Uterus (tissue), 4 donors: ENCODE measurements around the gene BRICD5. TPM values are rescaled to one million over a fixed set of nuclear protein-coding genes. Genes with fewer than 3 reads are reported as not detected.

Experiments used
- DNase-seq, 2 donors: peaks; one replicate each; pipeline ENCODE4 v3.0.0-alpha.2; 2019 to 2020
- H3K27ac ChIP-seq, 2 donors: fragments of 200-600 bp; sonication (generic); 1 replicate in 1 of 2; 2 replicates in 1 of 2; pipeline ENCODE4 v1.5.1; 2016 to 2018
- H3K27me3 ChIP-seq, 2 donors: fragments of 200-600 bp; sonication (generic); one replicate each; pipeline ENCODE4 v1.5.1; 2018 to 2019; ENCODE audit warnings: control low read depth in 1 of 2
- H3K36me3 ChIP-seq, 2 donors: fragments of 200-600 bp; sonication (generic); one replicate each; pipeline ENCODE4 v1.5.1; 2019; ENCODE audit warnings: control low read depth in 1 of 2
- H3K4me1 ChIP-seq, 2 donors: fragments of 200-600 bp; sonication (generic); one replicate each; pipeline ENCODE4 v1.5.1; 2018 to 2019; ENCODE audit warnings: control low read depth in 1 of 2
- H3K4me3 ChIP-seq, 2 donors: fragments of 200-600 bp; sonication (generic); 1 replicate in 1 of 2; 2 replicates in 1 of 2; pipeline ENCODE4 v1.5.1; 2018 to 2019; ENCODE audit warnings: mild to moderate bottlenecking in 1 of 2
- H3K9me3 ChIP-seq, 2 donors: fragments of 200-600 bp; sonication (generic); one replicate each; pipeline ENCODE4 v1.5.1; 2019; ENCODE audit warnings: control low read depth in 1 of 2
- POLR2A ChIP-seq, 2 donors: fragments of 450-650 bp; IDR thresholded peaks; one replicate each; pipeline ENCODE4 v1.6.1; 2016; ENCODE audit warnings: antibody characterized with exemption in 2 of 2, mild to moderate bottlenecking in 1 of 2, moderate library complexity in 1 of 2
- intact Hi-C: fragments of 100-400 bp; cut with DNase I; formaldehyde crosslinking; loops from one replicate; pipeline ENCODE4 v1.15.1; 2023; ENCODE audit warnings: low total_unique reads
- total RNA-seq, 4 donors: library from RNA; depleted of rRNA in 3 of 4; stranded (reverse); fragments of >200 nt in 3 of 4; gene quantifications; one replicate each; pipeline versions ENCODE4 v1.1.0 to v1.2.4, GENCODE V29; 2014 to 2023
- TF ChIP-seq, protein P1 (sequence below), 4 experiments: fragments of 200-600 bp in 2 of 4; fragments of 450-650 bp in 2 of 4; sonication (generic) in 2 of 4; IDR thresholded peaks; one replicate each; pipeline ENCODE4 v1.5.1; 2016 to 2019; ENCODE audit warnings: antibody characterized with exemption in 4 of 4, mild to moderate bottlenecking in 2 of 4, moderate library complexity in 1 of 4
- donor health status: DM: yes; HTN: yes; CAD: no.

BRICD5 gene
- total RNA-seq, 4 donors from 2014 or later, result 1.2 to 16.9 (median 1.7) TPM

DNA sequence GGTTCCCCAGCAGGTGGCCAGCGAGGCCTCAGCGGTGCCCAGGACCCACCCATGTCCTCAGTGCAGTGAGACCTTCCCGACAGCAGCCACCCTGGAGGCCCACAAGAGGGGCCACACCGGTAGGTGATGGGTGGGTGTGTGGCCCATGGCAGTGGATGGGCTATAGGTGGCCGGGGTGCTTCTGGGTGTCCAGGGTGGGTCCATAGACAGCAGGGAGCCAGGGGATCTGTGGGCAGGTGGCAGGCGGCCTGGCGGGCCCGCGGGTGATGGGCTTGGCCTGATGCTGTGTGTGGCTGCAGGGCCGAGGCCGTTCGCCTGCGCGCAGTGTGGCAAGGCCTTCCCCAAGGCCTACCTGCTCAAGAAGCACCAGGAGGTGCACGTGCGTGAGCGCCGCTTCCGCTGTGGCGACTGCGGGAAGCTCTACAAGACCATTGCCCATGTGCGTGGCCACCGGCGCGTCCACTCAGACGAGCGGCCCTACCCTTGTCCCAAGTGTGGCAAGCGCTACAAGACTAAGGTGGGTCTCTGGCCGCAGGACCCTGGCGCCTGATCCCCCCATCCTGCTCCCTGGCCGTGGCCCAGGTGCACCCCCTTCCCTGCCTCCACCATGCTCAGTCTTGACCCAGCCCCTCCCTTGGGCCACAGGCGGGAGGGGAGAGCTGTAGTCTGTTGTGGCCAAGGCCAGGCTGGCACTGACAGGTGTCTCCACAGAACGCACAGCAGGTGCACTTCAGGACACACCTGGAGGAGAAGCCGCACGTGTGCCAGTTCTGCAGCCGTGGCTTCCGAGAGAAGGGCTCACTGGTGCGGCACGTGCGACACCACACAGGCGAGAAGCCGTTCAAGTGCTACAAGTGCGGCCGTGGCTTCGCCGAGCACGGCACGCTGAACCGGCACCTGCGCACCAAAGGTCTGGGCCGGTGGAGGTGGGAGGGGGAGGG lies 23.5 kb upstream of the BRICD5 start:
- H3K27me3 ChIP-seq, result peaks cover 5 to 7% of the 10 kb centered on the region in 2 donors
- intact Hi-C loops, result no loop called here

DNA sequence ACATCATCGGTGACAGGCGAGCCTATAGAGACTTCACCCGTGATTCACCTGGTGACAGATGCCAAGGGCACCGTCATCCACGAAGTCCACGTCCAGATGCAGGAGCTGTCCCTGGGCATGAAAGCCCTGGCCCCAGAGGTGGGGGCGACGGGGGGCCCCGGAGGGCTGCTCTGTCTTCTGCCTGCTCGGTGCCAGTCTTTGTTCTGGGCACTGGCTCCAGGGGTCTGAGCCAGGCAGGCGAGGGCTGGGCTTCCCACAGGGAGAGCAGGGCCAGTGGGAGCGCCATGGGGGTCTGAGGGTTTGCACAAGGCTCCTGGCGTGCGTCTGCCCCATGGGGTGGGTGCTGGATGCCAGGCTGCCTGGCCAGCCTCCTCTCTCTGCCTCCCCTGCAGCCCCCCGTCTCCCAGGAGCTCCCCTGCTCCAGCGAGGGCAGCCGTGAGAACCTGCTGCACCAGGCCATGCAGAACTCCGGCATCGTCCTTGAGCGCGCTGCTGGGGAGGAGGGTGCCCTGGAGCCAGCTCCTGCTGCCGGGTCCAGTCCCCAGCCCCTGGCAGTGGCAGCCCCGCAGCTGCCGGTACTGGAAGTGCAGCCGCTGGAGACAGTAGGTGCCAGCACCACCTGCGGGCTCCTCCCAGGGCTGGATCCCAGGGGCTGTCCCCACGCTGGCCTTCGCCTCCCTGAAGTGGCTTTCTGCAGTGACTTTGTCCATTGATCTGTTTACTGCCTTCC lies 22.5 kb upstream of the BRICD5 start:
- Histone ChIP-seq H3K4me3 (no peak overlapping the region), H3K4me1 (peaks cover 0 to 12% of the 10 kb centered on the region in 2 donors), H3K36me3 (no peaks in the 10 kb centered on the region), H3K27ac (no peak overlapping the region), H3K9me3 (no peaks in the 10 kb centered on the region), H3K27me3 (peaks cover 5 to 7% of the 10 kb centered on the region in 2 donors)
- no peak for DNase-seq
- no peak for TF ChIP-seq POLR2A (IDR thresholded peaks at IDR 0.05)
- TF ChIP-seq, protein P1, sequence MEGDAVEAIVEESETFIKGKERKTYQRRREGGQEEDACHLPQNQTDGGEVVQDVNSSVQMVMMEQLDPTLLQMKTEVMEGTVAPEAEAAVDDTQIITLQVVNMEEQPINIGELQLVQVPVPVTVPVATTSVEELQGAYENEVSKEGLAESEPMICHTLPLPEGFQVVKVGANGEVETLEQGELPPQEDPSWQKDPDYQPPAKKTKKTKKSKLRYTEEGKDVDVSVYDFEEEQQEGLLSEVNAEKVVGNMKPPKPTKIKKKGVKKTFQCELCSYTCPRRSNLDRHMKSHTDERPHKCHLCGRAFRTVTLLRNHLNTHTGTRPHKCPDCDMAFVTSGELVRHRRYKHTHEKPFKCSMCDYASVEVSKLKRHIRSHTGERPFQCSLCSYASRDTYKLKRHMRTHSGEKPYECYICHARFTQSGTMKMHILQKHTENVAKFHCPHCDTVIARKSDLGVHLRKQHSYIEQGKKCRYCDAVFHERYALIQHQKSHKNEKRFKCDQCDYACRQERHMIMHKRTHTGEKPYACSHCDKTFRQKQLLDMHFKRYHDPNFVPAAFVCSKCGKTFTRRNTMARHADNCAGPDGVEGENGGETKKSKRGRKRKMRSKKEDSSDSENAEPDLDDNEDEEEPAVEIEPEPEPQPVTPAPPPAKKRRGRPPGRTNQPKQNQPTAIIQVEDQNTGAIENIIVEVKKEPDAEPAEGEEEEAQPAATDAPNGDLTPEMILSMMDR (IDR thresholded peaks at IDR 0.05), result no peak
- intact Hi-C loops, result no loop called here

More for the DNA sequence above, 23.5 kb upstream of the BRICD5 start:
- H3K36me3 ChIP-seq, result no peaks in the 10 kb centered on the region
- H3K27ac ChIP-seq, result no peak overlapping the region
- DNase-seq, result no peak
- H3K9me3 ChIP-seq, result no peaks in the 10 kb centered on the region
- peaks cover 0 to 12% of the 10 kb centered on the region in 2 donors for H3K4me1 ChIP-seq
- no peak overlapping the region for H3K4me3 ChIP-seq
- TF ChIP-seq POLR2A (IDR thresholded peaks at IDR 0.05), result no peak
- TF ChIP-seq, protein P1 (IDR thresholded peaks at IDR 0.05), result no peak

DNA sequence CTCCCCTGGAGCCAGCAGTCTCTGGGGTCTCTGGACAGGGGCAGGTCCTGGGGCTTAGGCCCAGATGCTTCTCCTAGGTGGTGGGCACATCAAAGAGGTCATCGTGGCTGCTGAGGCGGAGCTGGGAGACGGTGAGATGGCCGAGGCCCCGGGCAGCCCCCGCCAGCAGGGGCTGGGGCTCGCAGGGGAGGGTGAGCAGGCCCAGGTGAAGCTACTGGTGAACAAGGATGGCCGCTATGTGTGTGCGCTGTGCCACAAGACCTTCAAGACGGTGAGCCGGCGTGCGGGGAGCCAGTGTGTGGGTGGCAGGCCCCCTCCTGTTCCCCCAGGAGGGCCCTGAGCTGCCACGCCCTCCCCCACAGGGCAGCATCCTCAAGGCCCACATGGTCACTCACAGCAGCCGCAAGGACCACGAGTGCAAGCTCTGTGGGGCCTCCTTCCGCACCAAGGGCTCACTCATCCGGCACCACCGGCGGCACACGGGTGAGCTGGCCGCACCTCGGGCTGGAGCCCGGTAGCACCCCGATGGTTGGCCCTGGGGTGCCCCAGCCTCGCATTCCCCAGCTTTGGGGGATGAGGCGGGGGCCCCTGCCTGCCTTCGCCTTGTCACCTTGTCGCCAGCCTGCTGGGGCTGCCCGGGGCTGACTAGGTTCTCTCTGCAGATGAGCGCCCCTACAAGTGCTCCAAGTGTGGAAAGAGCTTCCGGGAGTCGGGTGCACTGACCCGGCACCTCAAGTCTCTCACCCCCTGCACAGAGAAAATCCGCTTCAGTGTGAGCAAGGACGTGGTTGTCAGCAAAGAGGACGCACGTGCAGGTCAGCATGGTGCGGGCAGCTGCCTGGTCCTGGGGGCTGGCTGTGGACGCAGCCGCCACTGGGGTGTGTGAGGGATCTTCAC lies 21.7 kb upstream of the BRICD5 start:
- no peaks in the 10 kb centered on the region for H3K36me3 ChIP-seq

DNA sequence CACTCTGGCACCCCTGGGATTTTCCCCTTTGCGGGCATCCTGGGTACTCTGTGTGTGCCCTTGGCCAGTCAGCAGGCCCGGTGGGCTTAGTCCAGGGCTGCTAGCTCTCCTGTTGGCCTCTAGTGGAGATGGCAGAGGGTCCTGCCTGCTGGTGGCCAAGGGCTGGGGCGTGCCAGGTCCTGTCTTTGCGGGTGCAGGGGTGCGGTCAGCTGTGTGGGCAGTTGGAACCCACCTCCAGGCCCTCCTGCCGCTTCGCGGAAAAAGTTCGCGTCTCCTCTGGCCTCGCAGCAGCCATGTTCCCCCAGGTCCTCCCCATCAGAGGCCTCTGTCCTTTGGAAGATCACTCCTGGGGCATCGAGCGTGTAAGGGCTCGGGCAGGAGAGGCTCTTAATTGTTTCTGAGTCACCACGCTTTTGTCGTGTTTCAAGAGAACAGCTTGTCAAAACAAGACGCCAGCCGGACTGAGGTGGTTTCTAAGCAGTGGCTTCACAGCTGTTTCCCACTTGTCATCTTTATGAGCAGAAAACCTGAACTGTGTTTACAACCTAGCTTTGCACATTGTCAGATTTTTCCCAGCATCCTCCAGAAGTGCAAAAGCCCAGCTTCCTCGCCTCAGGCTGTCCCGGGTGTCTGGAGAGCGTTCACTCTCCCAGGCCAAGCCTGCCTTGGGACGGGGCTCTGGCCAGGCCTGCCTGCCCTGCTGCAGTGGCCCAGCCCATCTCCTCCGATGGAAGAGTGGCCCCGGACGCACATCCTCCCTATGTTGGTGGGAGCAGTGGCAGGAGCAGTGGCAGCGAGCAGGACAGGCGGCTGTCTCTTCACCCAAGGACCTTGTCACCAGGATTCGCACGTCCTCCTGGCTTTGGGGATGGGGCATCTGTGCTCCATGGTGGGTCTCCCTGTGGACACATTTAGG lies 20.6 kb upstream of the BRICD5 start:
- Histone ChIP-seq H3K4me1 (peaks cover 0 to 2% of the 10 kb centered on the region in 2 donors), H3K27ac (no peak overlapping the region), H3K9me3 (no peaks in the 10 kb centered on the region), H3K36me3 (no peaks in the 10 kb centered on the region), H3K4me3 (no peak overlapping the region), H3K27me3 (no peaks in the 10 kb centered on the region)
- intact Hi-C loops, result no loop called here
- no peak for DNase-seq
- TF ChIP-seq POLR2A (IDR thresholded peaks at IDR 0.05), result no peak
- TF ChIP-seq, protein P1 (IDR thresholded peaks at IDR 0.05), result no peak

More for the DNA sequence above, 21.7 kb upstream of the BRICD5 start:
- H3K4me3 ChIP-seq, result no peak overlapping the region
- intact Hi-C loops, result no loop called here
- H3K9me3 ChIP-seq, result no peaks in the 10 kb centered on the region
- TF ChIP-seq POLR2A (IDR thresholded peaks at IDR 0.05), result no peak
- TF ChIP-seq, protein P1 (IDR thresholded peaks at IDR 0.05), result no peak
- H3K27ac ChIP-seq, result no peak overlapping the region
- peaks cover 0 to 12% of the 10 kb centered on the region in 2 donors for H3K4me1 ChIP-seq
- H3K27me3 ChIP-seq, result peaks cover 5 to 7% of the 10 kb centered on the region in 2 donors
- DNase-seq, result no peak
